HL-60 (cell line): ENCODE measurements around the gene STAT6.

ENCODE experiments used
- DNase-seq, 2 experiments: peaks; one replicate each; pipeline ENCODE4 v3.0.0-alpha.2; 2010 to 2020; ENCODE audit warnings: low read depth in 1 of 2, low spot score in 1 of 2
- H3K27ac ChIP-seq: fragments of 250-450 bp; sonication (Bioruptor Pico); replicated peaks from 2 replicates; pipeline ENCODE4 v1.5.1; 2020; ENCODE audit warnings: mild to moderate bottlenecking, moderate library complexity
- H3K27me3 ChIP-seq: fragments of 250-450 bp; sonication (Bioruptor Pico); 2 replicates; pipeline ENCODE4 v1.5.1; 2021; ENCODE audit warnings: mild to moderate bottlenecking, moderate library complexity; ENCODE audit not compliant: insufficient read depth, poor library complexity, severe bottlenecking
- H3K4me3 ChIP-seq: replicated peaks from 2 replicates; pipeline ENCODE4 v1.5.1; 2011; ENCODE audit warnings: mild to moderate bottlenecking, control low read depth, low read length; ENCODE audit not compliant: insufficient read depth
- GABPA ChIP-seq: IDR thresholded peaks from 2 replicates; pipeline ENCODE4 v1.6.1; 2012; ENCODE audit warnings: low read depth
- POLR2AphosphoS5 ChIP-seq: IDR thresholded peaks from 2 replicates; pipeline ENCODE4 v1.6.1; 2012; ENCODE audit warnings: low read depth
- SPI1 ChIP-seq: IDR thresholded peaks from 2 replicates; pipeline ENCODE4 v1.6.1; 2012; ENCODE audit warnings: low read depth, mild to moderate bottlenecking, borderline replicate concordance
- TF ChIP-seq, protein P1 (sequence below): IDR thresholded peaks from 2 replicates; pipeline ENCODE4 v1.6.1; 2012; ENCODE audit warnings: low read depth; ENCODE audit not compliant: insufficient replicate concordance
- TF ChIP-seq, protein P2 (sequence below): IDR thresholded peaks from one replicate; pipeline ENCODE4 v1.5.1; 2011; ENCODE audit warnings: low read length, control low read depth, inconsistent platforms; ENCODE audit not compliant: insufficient read depth

The STAT6 gene

DNA sequence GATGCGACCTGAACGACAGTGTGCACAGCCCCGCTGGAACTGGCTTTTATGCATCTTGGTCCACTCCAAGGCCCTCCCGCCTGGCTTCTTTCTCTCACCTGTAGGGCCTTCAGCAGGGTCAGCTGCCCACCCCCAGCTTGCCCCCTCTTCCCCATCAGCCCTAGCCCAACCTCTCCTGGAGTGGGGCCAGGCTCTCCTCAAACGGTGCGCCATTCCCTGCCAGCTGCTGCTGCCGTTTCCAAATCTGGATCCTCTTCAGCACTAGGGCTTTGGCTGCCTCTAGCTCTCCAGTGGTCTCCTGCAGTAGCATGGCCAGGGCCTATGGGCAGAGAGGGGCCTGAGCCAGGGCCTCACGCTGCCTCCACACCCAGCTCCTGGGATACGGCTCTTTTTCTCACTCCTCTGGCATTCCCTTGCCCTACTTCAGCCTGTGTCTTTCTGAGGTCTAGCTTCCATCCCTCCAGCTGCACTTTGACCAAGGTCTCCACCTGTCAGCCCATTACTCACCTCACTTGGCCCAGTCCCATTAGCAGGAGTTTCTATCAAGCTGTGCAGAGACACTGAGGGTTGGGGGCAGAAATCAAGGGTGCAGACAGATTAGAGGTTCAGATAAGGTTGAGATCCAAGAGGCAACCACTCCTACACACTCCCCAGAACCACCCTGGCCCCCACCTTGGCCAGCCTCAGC lies 5.0 kb downstream of the STAT6 start:
- DNase-seq: no peak
- no peak overlapping the region for H3K27ac ChIP-seq
- no peaks in the 10 kb centered on the region for H3K27me3 ChIP-seq
- TF ChIP-seq GABPA (no peak), POLR2AphosphoS5 (no peak), SPI1 (no peak)
- TF ChIP-seq, protein P1, sequence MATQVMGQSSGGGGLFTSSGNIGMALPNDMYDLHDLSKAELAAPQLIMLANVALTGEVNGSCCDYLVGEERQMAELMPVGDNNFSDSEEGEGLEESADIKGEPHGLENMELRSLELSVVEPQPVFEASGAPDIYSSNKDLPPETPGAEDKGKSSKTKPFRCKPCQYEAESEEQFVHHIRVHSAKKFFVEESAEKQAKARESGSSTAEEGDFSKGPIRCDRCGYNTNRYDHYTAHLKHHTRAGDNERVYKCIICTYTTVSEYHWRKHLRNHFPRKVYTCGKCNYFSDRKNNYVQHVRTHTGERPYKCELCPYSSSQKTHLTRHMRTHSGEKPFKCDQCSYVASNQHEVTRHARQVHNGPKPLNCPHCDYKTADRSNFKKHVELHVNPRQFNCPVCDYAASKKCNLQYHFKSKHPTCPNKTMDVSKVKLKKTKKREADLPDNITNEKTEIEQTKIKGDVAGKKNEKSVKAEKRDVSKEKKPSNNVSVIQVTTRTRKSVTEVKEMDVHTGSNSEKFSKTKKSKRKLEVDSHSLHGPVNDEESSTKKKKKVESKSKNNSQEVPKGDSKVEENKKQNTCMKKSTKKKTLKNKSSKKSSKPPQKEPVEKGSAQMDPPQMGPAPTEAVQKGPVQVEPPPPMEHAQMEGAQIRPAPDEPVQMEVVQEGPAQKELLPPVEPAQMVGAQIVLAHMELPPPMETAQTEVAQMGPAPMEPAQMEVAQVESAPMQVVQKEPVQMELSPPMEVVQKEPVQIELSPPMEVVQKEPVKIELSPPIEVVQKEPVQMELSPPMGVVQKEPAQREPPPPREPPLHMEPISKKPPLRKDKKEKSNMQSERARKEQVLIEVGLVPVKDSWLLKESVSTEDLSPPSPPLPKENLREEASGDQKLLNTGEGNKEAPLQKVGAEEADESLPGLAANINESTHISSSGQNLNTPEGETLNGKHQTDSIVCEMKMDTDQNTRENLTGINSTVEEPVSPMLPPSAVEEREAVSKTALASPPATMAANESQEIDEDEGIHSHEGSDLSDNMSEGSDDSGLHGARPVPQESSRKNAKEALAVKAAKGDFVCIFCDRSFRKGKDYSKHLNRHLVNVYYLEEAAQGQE: no peak
- TF ChIP-seq, protein P2, sequence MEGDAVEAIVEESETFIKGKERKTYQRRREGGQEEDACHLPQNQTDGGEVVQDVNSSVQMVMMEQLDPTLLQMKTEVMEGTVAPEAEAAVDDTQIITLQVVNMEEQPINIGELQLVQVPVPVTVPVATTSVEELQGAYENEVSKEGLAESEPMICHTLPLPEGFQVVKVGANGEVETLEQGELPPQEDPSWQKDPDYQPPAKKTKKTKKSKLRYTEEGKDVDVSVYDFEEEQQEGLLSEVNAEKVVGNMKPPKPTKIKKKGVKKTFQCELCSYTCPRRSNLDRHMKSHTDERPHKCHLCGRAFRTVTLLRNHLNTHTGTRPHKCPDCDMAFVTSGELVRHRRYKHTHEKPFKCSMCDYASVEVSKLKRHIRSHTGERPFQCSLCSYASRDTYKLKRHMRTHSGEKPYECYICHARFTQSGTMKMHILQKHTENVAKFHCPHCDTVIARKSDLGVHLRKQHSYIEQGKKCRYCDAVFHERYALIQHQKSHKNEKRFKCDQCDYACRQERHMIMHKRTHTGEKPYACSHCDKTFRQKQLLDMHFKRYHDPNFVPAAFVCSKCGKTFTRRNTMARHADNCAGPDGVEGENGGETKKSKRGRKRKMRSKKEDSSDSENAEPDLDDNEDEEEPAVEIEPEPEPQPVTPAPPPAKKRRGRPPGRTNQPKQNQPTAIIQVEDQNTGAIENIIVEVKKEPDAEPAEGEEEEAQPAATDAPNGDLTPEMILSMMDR: no peak
- H3K4me3 ChIP-seq: no peak overlapping the region

DNA sequence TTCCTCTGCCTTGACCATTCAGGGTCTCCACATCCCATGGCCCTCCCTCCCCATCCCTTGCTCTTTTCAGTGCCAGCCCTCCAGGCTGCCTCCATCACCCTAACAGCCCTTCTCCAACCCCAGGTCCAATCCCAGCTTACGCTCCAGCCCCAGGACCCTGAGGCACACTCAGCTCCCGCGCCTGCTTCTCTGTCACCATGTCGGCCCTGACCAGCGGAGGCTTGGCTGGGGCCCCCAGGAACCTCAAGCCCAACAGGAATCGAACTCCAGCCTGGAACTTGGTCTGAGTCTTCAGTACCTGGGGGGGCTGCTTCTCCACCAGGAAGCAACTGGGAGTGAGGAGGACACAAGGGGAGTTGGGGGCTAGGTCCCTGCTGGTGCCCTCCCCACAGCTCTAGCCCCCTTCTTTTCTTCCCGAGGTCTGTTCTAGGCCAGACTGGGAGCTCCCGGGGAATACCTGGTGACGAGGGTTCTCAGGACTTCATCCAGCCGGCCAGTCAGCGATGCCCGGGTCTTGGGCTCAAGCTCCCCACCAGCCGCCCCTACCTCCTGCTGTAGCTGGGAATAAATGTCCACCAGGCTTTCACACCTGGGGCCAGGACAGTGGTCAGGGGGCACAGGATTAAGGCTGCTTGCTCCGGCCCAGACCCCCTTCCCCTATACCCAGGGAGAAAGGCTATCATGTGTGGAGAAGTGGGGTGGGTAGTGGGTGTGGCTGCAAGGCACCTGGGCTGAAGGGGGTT lies 6.0 kb downstream of the STAT6 start:
- DNase-seq: no peak
- H3K27me3 ChIP-seq: no peaks in the 10 kb centered on the region
- H3K4me3 ChIP-seq: no peak overlapping the region
- no peak overlapping the region for H3K27ac ChIP-seq
- TF ChIP-seq GABPA: no peak
- TF ChIP-seq, protein P2: no peak
- TF ChIP-seq, protein P1: no peak
- no peak for TF ChIP-seq SPI1
- no peak for TF ChIP-seq POLR2AphosphoS5

DNA sequence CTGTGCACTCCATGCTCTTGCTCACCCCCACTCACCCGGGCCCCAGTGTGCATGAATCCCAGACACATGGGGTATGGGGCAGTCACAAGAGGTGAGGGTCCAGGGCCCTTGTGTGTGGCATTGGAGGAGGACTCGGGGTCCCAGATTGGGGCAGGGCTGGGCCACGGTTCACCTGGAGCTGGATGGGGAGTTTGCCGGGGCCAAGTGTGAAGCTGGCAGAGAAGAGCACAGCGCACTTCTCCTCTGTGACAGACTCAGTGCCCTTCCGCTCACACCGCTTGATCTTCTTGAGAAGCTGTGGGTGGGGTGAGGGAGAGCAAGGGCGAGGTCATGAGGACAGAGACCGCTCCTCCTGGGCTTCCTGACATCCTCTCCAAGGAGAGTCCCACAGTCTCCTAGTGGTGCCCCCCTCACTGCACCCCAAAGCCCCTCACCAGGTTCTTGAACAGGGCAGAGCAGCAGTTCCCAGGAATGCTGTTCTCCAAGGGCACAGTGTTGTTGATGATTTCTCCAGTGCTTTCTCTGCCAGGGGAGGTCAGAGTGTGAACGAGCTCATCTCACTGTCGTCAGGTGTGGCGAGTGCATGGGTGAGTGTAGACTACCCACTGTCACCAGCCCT lies 6.8 kb downstream of the STAT6 start:
- DNase-seq: no peak
- Histone ChIP-seq H3K27ac (no peak overlapping the region), H3K27me3 (no peaks in the 10 kb centered on the region), H3K4me3 (no peak overlapping the region)
- TF ChIP-seq, protein P1: no peak
- TF ChIP-seq, protein P2: no peak
- TF ChIP-seq POLR2AphosphoS5 (no peak), SPI1 (no peak), GABPA (no peak)
